Posterior vena cava (tissue), 2 donors: ENCODE measurements around the gene NCOA1. TPM values are rescaled to one million over a fixed set of nuclear protein-coding genes. Genes with fewer than 3 reads are reported as not detected.
"Not testable (repeated sequence)": the region's sequence is repeated elsewhere in the genome, so short reads cannot be mapped to it uniquely, and the experiment has no call there.

Experiments
- DNase-seq: peaks from one replicate; pipeline ENCODE4 v3.0.0-alpha.2; 2020; ENCODE audit warnings: low spot score
- intact Hi-C, 2 donors: fragments of 100-400 bp; cut with DNase I; formaldehyde crosslinking; loops; one replicate each; pipeline versions ENCODE4 v1.14.1 to v1.14.2; 2022 to 2023
- long read RNA-seq, 2 donors: library from polyadenylated mRNA; unstranded; transcript quantifications; one replicate each; pipeline ENCODE4 v2.0.0, GENCODE V29; 2020 to 2021
- total RNA-seq, 2 donors: library from RNA; stranded (reverse); fragmentation: NEBNext Ultra II Directional; extraction: Animal tissue kit (Norgen Biotek cat#: 25700); gene quantifications; one replicate each; pipeline ENCODE4 v1.2.1, GENCODE V29; 2021
- donor health status: DM: yes; HTN: yes; CAD: no.
- donor health status: DM: yes; HTN: yes; CAD: no.

Gene NCOA1
- 10 to 100 TPM; 43.0 to 43.3 TPM for total RNA-seq
- long read RNA-seq, donor 1, partial matches to known transcripts, result 7 of 19 reads
- long read RNA-seq, donor 1, other reads (novel, unspliced or antisense), result 12 of 19 reads
- long read RNA-seq, donor 2, partial matches to known transcripts, result 9 of 17 reads
- long read RNA-seq, donor 2, other reads (novel, unspliced or antisense), result 8 of 17 reads

DNA sequence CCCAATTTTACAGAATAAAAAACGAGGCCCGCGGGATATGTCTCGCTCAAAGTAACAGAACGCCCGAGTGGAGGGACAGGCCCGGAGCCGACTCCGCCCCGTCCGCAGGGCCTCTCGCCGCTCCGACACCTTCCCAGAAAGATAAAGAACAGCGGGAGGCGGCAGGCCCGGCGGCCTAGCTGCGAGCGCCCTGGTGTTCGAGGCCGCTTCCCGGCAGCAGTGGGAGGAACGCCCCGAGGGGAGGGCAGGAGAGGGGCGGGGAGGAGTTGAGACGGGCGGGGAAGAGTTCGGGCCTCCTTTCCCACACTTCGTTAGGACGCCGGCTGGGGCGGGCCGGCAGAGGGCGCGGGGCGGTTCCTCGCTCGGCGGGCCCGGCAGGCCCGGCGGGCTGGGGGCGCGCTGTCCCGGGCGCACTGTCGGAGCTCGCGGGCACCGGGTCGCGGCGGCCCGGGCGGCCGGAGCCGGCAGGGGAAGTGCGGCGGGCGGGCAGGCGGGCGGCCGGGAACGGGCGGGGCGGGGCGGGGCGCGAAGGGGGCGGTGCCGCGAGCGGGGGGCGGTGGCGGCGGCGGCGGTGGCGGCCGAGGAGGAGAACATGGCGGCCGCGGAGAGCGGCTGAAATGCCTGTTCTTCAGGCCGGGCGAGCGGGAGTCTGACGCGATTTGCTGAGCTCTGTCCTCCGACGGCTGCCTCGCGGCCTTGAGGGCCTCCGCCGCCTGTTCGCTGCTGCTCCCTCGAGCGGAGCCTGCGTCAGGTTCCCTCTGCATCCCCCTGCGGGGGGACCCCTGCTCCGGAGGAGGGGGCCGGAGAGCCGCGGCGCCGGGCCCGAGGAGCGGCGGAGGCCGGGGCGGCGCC lies at the start of gene NCOA1:
TSS of gene NCOA1 (plus strand) at position 565 of the 852 bp plus-strand sequence. CDS start 167,424 bp downstream, outside the sequence.
- DNase-seq, result peak; percentile 97
- intact Hi-C loops, result no loop called here

DNA sequence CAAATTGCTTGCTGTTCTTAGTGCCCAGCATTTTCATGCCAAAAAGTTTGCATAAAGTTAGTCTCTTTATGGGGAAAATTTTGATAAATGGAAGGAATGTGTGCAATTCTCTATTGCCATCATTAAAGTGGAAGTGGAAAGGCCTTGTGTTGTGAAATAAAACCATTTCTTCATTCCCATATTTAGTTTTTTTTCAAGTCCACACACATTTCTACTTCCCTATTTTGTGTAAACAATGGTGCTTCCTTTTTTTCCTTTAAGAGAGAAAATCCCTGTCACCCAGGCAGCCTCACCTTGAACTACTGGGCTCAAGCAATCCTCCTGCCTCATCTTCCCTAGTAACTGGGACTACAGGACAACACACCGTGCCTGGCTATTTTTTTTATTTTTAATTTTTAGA lies 42.3 kb upstream of the NCOA1 start:
- intact Hi-C loops, result no loop called here

DNA sequence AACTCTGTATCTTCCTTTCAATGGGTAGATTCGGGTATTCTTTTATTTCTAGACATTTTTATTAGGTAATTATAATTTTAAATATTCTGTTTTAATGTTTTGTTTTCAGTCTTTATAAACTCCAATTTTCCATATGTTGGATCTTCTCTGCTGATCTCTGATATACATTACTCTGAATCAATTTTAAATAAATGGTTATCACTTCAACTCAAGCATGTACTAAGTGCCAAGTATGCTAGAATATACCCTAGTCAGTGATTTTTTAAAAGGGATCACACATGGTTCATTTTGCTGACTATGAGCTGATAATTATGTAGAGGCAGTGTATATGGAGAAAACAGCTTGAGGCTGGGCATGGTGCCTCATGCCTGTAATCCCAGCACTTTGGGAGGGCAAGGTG lies 41.7 kb upstream of the NCOA1 start:
- intact Hi-C loops, result no loop called here
- DNase-seq, result no peak

More for the DNA sequence above, 42.3 kb upstream of the NCOA1 start:
- no peak for DNase-seq

DNA sequence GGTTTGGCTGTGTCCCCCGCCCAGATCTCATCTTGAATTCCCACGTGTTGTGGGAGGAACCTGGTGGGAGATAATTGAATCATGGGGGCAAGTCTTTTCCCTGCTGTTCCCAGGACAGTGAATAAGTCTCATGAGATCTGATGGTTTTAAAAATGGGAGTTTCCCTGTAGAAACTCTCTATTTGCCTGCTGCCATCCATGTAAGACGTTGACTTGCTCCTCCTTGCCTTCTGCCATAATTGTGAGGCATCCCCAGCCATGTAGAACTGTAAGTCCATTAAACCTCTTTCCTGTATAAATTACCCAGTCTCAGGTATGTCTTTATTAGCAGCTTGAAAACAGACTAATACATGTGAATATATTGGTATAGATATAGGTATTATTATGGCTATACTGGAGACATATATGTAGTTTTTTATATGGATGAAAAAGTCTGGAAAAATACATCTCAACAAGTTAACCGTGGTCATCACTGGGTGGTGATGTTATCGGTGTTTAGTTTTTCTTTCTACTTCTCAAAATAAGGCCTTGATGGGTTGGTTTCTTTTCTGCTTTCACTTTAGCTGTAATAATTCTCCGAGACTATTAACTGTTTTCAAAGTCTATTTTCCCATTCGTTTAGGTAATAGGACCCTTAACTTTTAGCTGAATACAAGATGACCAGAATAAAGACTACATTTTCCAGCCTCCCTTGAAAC lies 39.1 kb upstream of the NCOA1 start:
- intact Hi-C loops, result no loop called here
- DNase-seq, result no peak

DNA sequence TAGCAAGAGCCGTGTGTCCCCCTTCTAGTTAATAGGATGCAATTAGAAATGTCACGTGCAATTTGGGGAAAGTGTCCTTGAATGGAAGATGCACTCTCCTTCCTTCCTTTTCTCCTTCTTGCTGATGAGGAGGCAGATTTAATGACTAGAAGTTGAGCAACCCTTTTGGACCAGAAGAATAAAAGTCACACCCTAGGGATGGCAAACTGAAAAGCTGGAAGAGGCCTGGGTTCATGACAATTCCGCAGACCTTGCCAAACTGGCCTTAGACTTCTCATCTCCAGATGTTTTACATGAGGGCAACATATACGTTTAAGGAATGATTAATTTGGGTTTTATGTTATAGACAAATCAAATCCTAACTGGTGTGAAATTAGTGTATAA lies 38.6 kb upstream of the NCOA1 start:
- intact Hi-C loops, result no loop called here
- DNase-seq, result no peak

DNA sequence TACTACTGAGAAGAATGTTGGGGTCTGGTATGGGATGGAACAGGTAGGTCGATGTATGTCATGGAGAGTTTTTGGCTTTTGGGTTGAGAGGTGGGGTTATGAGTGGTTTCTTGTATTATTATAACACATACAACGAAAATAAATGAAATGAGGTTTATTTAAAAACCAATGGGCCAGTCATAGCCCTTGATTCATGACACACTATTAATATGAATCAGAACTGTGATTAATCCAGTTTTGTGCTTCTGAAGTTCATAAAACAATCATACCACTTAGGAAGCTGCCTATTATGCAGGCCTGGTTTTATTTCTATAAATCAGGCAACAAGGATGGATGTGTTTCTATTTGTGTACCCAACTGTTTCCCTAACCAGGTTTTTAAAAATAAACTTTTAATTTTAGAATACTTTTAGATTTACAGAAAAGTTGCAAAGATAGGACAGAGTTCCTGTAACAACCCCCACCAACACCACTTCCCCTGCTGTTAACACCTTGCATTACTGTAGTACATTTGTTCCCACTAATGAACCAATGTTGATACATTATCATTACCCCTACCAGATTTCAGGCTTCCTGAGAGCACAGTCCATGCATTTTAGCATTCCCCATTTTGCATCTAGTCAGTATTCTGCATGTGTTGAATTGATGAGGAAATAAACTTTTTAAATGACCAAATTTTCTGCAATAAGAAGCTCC lies 37.5 kb upstream of the NCOA1 start:
- DNase-seq, result no peak
- intact Hi-C loops, result no loop called here

DNA sequence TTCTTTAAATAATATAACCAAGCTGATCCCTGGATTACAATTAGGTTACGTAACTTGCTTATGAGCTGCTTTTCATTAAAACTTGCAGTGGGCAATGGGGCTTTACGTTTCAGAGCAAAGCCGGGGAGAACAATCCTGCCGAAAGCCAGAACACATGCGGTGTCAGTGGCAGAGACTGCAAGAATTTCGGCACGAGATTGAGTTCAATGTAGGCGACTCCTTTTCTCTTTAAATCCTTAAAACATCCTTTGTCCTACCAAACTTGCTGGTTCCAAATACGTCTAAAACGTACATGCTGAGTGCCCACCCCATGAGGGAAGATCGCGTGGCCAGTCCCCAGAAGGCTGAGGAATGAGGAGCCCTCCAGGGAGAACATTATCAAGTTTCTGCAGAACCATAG lies 36.8 kb upstream of the NCOA1 start:
- DNase-seq, result no peak
- intact Hi-C loops, result no loop called here

DNA sequence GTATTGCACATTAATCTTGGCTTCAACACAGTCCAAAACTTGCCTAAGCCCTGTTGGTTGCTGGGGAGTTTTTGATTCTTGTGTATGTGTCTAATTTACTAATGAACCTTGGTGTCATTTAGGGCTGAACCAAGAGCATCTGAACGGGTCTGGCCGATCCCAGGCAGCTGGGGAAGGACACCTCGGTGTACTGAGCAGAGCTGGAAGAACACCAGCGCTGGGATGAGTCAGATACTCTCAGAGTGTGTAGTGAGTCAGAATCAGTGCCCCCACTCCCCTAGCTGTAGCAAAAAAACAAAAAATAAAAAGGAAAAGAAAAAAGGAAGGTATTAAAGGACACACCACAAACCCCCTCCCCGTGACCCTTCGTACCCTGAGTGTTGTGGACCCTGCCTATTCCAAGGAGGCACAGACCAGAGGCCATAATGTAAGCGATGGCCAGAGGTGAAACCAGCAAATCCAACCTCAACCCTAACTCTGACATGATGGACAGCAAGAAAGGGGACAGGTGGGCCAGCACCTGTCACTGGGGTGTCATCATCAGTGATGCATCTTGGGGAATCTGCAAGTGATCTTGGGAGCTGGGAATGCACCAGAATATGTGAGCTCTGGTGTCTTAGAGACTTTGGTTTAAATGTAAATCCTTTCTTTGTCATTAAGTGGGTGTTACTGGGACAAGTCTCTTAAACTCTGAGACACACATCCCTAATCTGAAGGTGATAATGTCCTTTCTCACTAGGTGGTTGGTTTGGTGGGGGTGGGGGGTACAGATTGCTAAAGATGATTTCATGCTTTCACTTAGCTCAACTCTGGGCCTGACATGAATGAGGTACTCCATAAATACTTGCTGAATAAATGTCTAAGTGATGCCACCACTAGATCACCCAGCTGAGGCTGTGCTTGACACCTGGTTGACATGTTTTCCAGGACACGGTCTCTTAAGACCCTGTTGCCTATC lies 34.2 kb upstream of the NCOA1 start:
- DNase-seq, result peak; percentile 92
- intact Hi-C loops, result no loop called here

DNA sequence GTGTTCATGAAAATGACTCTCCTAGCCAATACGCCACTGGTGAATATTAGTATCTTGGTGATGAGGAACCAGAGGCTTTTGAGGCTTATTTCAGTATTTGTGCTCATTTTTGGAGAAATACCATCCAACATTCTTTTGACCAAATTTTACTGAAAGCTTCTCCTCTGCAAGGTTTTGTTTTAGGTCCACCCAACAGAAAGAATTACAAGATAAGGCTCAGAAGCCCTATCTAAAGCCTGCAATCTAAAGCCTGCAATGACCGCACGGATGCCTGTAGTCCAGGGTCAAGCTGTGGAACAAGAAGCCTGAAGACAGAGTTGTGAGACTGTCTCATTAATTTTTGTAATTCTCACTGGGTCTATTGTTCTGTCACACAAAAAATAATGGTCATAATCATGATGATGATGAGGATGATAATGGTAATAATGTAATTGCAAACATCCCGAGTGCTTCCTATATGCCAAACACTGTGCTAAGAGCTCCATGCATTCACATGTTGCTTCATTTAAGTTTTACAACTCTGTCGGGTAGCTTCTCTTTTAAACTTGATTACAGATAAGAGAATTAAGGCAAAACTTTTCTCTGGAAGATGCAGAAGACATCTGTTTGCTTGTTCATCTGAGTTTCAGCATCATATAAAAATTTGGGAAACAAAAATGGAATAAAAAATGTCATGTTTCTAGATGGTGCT lies 33.2 kb upstream of the NCOA1 start:
- intact Hi-C loops, result no loop called here
- no peak for DNase-seq

DNA sequence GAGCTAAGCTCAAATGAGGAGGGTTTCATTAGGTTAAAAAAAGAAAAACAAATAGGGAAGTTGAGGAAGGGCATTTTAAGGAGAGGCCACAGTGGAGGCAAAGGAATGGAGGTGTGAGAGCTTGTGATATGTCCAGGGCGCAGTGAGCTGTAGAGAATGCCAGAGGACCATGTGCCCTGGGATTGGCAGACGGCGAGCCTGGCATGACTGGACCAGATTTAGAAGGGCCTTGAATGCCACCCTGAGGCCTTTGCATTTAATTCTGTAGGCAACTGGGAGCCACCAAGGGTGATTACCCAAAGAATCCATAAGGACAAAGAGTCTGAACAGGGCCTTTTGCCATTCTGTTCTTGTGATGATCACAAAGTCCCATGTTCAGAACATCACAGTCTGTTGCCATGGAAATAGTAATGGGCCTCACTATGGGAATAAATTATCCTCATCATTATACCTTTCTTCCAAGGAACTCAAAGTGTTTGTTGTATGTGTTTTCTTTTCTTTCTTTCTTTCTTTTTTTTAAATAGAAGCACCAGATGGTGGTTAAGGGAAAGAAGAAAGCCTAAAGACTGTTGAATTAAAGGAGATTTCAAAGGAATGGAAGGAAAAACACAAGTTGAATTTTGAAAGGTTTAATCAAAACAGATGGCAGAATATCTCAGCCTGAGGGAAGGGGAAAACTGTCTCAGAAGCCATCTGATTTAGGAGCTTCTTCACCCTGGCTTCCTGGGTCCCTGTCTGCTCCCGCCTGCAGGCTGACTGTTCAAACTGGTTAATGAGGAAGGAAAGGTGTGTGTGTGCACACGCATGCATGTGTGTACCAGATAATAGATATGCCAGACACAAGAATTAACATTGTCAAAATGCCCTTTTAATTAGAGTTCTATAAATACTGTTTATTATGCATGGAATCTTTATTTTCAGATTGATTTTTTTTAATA lies 31.6 kb upstream of the NCOA1 start:
- intact Hi-C loops, result no loop called here
- no peak for DNase-seq

DNA sequence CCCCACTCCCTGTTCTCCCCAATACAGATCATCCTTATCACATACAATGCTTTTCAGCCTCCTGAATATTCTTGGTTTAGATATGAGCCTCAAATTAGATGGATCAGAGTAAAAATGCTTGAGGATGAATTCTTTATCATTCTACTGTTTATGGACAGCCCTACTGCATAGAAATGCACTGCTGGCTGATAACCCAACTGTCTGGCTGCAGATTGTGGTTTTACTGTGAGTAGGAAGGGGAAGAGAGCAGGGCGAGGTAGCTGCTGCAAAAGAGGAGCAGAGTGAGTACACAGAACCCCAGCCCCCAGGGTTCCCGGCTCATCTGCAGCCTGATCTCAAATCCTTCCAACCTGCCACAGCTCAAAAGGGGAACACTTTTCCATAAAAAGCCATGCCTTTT lies 29.4 kb upstream of the NCOA1 start:
- intact Hi-C loops, result no loop called here

DNA sequence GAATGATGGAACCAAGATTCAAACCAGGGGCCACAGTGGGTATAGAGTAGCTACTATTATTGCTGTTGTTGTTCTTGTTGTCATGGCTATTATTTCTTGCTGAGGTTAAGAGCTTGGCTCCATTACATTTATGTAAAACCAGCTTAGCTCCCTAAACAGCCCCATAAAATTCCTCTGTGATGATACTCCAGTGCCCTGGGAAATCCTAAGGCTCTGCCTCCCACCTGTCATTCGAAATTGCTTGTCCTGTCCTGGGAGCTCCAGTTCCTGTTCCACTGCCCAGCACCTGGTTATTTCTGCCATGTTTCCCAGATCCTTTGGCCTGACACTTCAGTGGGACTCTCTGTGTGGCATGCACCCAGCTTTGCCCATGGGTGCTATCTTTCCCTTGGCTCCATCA lies 27.8 kb upstream of the NCOA1 start:
- intact Hi-C loops, result no loop called here
- DNase-seq, result no peak

More for the DNA sequence above, 29.4 kb upstream of the NCOA1 start:
- no peak for DNase-seq

DNA sequence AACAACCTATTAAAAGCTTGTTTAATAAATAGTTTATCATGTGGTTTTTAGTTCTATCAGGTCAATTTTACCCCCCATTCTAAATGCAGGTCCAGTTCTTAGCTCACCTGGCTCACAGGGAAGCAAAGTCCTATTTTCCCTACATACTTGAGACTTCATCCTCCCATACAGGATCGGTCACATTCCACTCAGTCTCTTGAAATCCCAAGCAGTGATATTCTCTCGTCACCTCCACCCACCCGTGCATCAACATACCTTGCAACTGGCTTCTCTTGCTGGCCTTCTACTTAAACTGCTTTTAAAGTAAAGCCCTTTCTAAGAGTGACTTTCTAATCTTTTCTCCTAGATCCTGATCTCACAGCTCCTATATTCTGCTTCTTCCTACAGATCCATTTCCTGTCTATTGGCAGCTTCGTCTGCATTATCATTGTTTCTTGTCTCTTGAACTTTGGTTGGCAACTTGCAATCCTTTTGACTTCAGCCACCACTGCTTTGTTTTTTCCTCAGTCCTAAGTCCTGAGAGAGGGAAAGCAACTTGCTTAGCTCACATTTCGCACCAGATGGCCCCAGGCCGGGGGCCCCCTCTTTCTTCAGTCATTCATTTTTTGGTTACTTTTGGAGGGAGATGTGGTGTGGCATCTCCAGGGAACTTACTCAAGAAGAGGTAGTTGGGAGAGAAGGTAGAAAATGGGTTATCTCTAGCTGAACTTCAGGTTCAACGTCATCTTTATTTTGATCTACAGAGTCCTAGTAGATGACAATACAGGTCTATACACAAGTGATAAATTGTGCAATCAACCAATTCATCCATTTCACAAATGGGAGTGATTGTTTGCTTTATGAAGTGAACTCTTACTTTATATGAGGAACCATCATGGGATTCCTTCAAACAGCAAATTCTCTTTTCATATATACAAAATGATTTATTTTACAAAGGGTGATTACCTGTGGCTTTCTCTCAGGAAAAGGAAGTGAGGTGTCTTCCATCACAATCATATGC lies 23.9 kb upstream of the NCOA1 start:
- no peak for DNase-seq
- intact Hi-C loops, result no loop called here

DNA sequence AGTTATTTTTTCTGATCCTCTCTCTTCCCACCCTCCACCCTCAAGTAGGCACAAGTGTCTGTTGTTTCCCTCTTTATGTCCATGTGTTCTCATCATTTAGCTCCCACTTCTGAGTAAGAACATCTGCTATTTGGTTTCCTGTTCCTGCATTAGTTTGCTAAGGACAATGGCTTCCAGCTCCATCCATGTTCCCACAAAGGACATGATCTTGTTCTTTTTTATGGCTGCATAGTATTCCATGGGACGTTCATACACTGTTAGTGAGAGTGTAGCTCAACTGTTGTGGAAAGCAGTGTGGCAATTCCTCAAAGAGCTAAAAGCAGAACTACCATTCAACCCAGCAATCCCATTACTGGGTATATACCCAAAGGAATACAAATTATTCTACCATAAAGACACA lies 22.6 kb upstream of the NCOA1 start:
- DNase-seq, intact Hi-C loops: not testable (repeated sequence)

DNA sequence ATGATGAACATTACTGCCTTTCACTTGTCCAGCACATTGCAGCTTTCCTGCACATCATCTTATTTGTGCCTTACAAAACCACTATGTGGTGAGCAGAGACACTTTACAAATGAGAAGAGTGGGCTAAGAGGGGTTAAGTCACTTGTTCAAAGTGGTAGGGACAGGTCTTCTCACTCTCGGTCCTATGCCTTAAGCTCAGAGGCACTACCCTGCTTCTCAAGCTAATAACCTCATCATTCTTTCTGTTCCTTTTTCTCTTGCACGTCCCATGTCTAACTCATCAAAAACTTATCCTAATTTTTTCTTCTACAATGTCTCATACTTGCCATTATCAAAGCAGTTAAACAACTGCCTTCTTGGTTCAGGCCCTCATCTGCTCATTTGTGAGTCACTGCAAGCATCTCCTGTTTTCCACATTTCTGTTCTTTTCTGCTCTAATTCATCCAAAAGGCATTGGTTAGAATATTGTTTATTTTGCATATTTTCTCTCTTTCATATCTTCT lies 21.9 kb upstream of the NCOA1 start:
- intact Hi-C loops, result no loop called here
- DNase-seq, result no peak

DNA sequence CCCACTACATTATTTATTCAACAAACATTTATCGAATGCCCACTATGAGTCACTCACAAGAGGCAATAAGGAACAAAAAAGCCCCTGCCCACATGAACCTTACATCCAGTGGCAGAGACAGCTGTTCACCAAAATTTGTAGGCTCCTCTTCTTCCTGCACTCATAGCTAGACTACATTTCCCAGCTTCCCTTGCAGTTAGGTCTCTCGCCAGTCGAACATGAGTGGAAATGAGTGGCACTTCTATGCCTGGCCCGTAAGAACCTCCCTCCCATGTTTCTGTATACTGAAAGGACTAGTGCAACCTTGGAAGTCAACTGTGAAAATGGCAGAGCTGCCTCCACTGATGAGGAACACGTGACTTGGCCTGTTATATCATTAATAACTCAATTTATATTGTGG lies 19.4 kb upstream of the NCOA1 start:
- no peak for DNase-seq
- intact Hi-C loops, result no loop called here
